GM18507 (cell line): Measurements from ENCODE around the gene LAX1.

Experiments
- DNase-seq: peaks from one replicate; pipeline ENCODE4 v3.0.0; 2011; ENCODE audit warnings: low read depth; ENCODE audit not compliant: insufficient read length; ENCODE audit errors: extremely low spot score
- FAIRE-seq: peaks from 2 replicates; lab custom pipeline; 2011; peaks lifted over from hg19 to GRCh38; lab: Jason Lieb, UNC

LAX1 gene

DNA sequence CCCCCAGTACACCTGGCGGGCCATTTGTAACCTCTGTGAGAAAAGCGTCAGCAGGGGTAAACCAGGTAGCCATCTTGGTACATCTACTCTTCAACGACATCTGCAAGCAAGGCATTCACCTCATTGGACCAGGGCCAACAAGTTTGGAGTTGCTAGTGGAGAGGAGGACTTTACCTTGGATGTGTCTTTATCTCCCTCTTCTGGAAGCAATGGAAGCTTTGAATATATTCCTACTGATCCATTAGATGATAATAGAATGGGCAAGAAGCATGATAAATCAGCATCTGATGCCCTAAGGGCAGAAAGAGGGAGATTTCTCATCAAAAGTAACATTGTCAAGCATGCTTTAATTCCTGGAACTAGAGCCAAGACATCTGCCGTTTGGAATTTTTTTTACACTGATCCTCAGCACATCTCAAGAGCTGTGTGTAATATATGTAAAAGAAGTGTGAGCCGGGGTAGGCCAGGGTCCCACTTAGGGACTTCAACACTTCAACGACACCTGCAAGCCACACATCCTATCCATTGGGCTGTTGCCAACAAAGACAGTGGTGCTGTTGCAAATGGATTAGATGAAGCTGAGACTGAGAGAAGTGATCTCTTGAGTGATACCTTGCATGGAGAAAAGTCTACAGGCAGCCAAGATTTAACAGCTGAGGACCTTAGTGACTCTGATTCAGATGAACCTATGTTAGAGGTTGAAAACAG lies 33.1 kb downstream of the LAX1 start:
- FAIRE-seq (no peak), DNase-seq (no peak)

GRCh38 chr1:203799157-203799556 lies 34.2 kb downstream of the LAX1 start:
- DNase-seq = no peak
- FAIRE-seq = no peak

DNA sequence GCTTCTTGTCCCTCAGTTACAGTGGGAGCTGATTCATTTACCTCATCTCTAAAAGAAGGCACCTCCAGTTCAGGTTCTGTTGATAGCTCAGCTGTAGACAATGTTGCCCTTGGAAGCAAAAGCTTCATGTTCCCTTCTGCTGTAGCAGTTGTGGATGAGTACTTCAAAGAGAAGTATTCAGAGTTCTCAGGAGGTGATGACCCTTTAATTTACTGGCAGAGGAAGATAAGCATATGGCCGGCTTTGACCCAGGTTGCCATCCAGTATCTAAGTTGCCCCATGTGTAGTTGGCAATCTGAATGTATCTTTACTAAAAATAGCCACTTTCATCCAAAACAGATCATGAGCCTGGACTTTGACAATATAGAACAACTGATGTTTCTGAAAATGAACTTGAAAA lies 35.0 kb downstream of the LAX1 start:
- FAIRE-seq = no peak
- no peak for DNase-seq

GRCh38 chr1:203805689-203806088 lies 40.7 kb downstream of the LAX1 start:
- FAIRE-seq (no peak), DNase-seq (no peak)

GRCh38 chr1:203807196-203807595 lies 42.2 kb downstream of the LAX1 start:
- FAIRE-seq = no peak
- DNase-seq = no peak

DNA sequence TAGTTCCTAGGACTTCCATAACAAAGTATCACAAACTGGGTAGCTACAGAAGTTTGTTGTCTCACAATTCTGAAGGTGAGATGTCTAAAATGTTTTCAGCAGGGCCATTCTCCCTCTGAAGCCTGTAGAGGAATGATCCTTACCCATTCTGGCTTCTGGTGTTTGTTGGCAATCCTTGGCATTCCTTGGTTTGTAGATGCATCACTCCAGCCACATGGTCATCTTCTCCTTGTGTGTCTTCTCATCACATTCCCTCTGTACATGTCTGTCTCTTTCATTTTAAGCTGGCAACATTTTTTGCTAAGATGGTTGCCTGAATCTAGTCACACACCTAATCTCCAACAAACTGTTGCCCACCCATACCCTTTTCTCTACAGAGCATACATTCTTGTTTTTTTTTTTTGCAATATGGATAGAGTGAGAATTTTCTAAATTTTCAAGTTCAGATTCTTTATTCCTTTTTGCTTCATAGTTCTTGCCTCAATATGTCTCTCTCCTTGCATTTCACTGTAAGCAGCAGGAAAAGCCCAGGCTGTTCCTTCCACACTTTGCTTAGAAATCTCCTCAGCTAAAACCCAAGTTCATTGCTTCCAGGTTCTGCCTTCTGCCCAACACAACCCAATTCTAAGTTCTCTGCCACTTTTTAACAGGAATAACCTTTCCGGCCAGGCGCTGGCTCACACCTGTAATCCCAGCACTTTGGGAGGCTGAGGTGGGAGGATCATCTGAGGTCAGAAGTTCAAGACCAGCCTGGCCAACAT lies 48.8 kb downstream of the LAX1 start:
- DNase-seq (no peak), FAIRE-seq (no peak)

DNA sequence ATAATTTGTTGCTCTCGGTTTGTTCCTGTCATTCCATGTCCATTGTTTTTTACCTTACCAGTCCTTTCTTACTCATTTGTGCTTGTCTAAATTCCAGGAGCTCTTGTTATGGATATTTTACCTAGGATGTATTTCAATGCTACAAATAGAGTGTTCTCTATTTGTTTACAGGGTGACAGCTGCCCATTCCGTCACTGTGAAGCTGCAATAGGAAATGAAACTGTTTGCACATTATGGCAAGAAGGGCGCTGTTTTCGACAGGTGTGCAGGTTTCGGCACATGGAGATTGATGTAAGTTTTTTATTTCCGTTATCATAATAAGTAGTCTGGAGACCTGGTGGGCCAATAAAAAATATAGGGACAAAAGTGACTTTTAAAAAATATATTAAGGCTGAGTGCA lies 53.4 kb downstream of the LAX1 start:
- DNase-seq = no peak
- FAIRE-seq = no peak

- FAIRE-seq (no peak), DNase-seq (no peak)
Observed at GRCh38 chr1:203823306-203823705, 58.3 kb downstream of the LAX1 start.
